GM23338 (cell line): Measurements from ENCODE around the gene PRTFDC1. TPM values are rescaled to one million over a fixed set of nuclear protein-coding genes. Genes with fewer than 3 reads are reported as not detected.

Experiments
- ATAC-seq: fragments of 200-7000 bp; cut with Tn5 transposase; 3 replicates; pipeline ENCODE4 v1.9.1; 2020
- DNase-seq: peaks from one replicate; pipeline ENCODE4 v3.0.0-alpha.2; 2015; ENCODE audit warnings: low spot score
- H2AFZ ChIP-seq: fragments of 200-600 bp; sonication (generic); 2 replicates; pipeline ENCODE4 v1.8.0; 2016; ENCODE audit warnings: antibody characterized with exemption, mild to moderate bottlenecking, moderate library complexity
- H3F3A ChIP-seq: fragments of 200-600 bp; sonication (generic); replicated peaks from 2 replicates; pipeline ENCODE4 v1.8.0; 2017; ENCODE audit warnings: antibody characterized with exemption, mixed run types, low read depth
- H3K27ac ChIP-seq: fragments of 200-600 bp; sonication (generic); 2 replicates; pipeline ENCODE4 v1.6.1; 2016; ENCODE audit warnings: low read depth
- H3K27me3 ChIP-seq: fragments of 200-600 bp; sonication (generic); 2 replicates; pipeline ENCODE4 v1.8.0; 2016; ENCODE audit warnings: mild to moderate bottlenecking, mixed run types, moderate library complexity; ENCODE audit not compliant: insufficient read depth
- H3K36me3 ChIP-seq: fragments of 200-600 bp; sonication (generic); 2 replicates; pipeline ENCODE4 v1.8.0; 2016; ENCODE audit warnings: mild to moderate bottlenecking; ENCODE audit not compliant: insufficient read depth
- H3K4me1 ChIP-seq: fragments of 200-600 bp; sonication (generic); 2 replicates; pipeline ENCODE4 v1.8.0; 2016; ENCODE audit warnings: mild to moderate bottlenecking, moderate library complexity; ENCODE audit not compliant: insufficient read depth
- H3K4me2 ChIP-seq: fragments of 200-600 bp; sonication (generic); 2 replicates; pipeline ENCODE4 v1.7.1; 2017; ENCODE audit warnings: mixed run types
- H3K4me3 ChIP-seq: fragments of 200-600 bp; sonication (generic); 2 replicates; pipeline ENCODE4 v1.6.1; 2016; ENCODE audit warnings: mixed run types
- H3K79me2 ChIP-seq: fragments of 200-600 bp; sonication (generic); replicated peaks from 2 replicates; pipeline ENCODE4 v1.8.0; 2017; ENCODE audit warnings: mild to moderate bottlenecking; ENCODE audit not compliant: insufficient read depth
- H3K9me2 ChIP-seq: fragments of 200-600 bp; sonication (generic); 2 replicates; pipeline ENCODE4 v1.8.0; 2017; ENCODE audit not compliant: insufficient read depth
- H4K20me1 ChIP-seq: fragments of 200-600 bp; sonication (generic); replicated peaks from 2 replicates; pipeline ENCODE4 v1.8.0; 2017; ENCODE audit warnings: mild to moderate bottlenecking; ENCODE audit not compliant: insufficient read depth
- H3K27ac Mint-ChIP-seq: 2 replicates; pipeline ENCODE4 v1.8.0; 2020; ENCODE audit warnings: inconsistent platforms, mild to moderate bottlenecking, moderate library complexity, mixed read lengths
- H3K27me3 Mint-ChIP-seq: 3 replicates; pipeline ENCODE4 v1.8.0; 2022; ENCODE audit warnings: low read depth, mild to moderate bottlenecking, moderate library complexity, mixed read lengths, inconsistent platforms; ENCODE audit not compliant: insufficient read depth, poor library complexity
- H3K36me3 Mint-ChIP-seq: 3 replicates; pipeline ENCODE4 v1.8.0; 2021; ENCODE audit warnings: low read depth, mild to moderate bottlenecking, inconsistent platforms, moderate library complexity, mixed read lengths
- H3K4me1 Mint-ChIP-seq: 3 replicates; pipeline ENCODE4 v1.8.0; 2020; ENCODE audit warnings: mild to moderate bottlenecking, inconsistent platforms, mixed read lengths
- H3K4me3 Mint-ChIP-seq: 3 replicates; pipeline ENCODE4 v1.8.0; 2021; ENCODE audit warnings: moderate library complexity, mild to moderate bottlenecking, inconsistent platforms, mixed read lengths
- H3K9me3 Mint-ChIP-seq: 3 replicates; pipeline ENCODE4 v1.8.0; 2020; ENCODE audit warnings: moderate library complexity, mild to moderate bottlenecking, inconsistent platforms, mixed read lengths
- CREB1 ChIP-seq: fragments of 250-450 bp; sonication (Bioruptor Pico); IDR thresholded peaks from 2 replicates; pipeline ENCODE4 v1.5.0; 2020; ENCODE audit warnings: low read depth, mild to moderate bottlenecking, moderate library complexity
- STAT1 ChIP-seq: IDR thresholded peaks from one replicate; pipeline ENCODE4 v1.6.1; 2016; ENCODE audit warnings: antibody characterized with exemption; ENCODE audit not compliant: unreplicated experiment
- ZNF114 ChIP-seq: fragments of 250-450 bp; sonication (Bioruptor Pico); IDR thresholded peaks from 2 replicates; pipeline ENCODE4 v1.5.0; 2020; ENCODE audit warnings: mild to moderate bottlenecking, moderate library complexity
- polyA plus RNA-seq: library from polyadenylated mRNA; unstranded; fragments of >200 nt; fragmentation: Nextera tagmentation; extraction: Ambion mirVana; gene quantifications from 2 replicates; pipeline ENCODE4 v1.2.1, GENCODE V29; 2016
- total RNA-seq: library from RNA; depleted of rRNA; stranded (reverse); fragments of >200 nt; shearing (Covaris generic); gene quantifications from 2 replicates; pipeline ENCODE4 v1.2.3, GENCODE V29; 2014
- TF ChIP-seq, protein P1 (sequence below): fragments of 250-450 bp; sonication (Bioruptor Pico); IDR thresholded peaks from 2 replicates; pipeline ENCODE4 v1.5.0; 2020; ENCODE audit warnings: mild to moderate bottlenecking, moderate library complexity
- TF ChIP-seq, protein P2 (sequence below): IDR thresholded peaks from one replicate; pipeline ENCODE4 v1.6.1; 2018; ENCODE audit warnings: antibody characterized with exemption; ENCODE audit not compliant: unreplicated experiment

PRTFDC1 gene
- total and polyA plus RNA-seq, 2 experiments from 2014 or later, result 7.9 to 9.1 TPM

DNA sequence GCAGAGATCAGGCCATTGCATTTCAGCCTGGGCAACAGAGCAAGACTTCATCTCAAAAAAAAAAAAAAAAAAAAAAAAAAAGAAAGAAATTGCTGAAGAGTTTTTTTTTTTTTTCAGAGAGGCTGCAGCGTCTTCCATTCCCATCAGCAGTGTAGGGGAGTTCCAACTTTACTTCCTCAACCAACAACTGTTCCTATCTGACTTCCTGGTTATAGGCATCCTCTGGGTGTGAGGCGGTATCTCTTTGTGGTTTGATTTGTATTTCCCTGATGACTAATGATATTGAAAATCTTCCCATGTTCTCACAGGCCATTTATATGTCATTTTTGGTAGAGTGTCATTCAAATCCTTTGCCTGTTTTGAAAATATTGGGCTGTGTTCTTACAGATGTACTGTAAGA lies 40.2 kb downstream of the PRTFDC1 start (continued):
- TF ChIP-seq, protein P1, sequence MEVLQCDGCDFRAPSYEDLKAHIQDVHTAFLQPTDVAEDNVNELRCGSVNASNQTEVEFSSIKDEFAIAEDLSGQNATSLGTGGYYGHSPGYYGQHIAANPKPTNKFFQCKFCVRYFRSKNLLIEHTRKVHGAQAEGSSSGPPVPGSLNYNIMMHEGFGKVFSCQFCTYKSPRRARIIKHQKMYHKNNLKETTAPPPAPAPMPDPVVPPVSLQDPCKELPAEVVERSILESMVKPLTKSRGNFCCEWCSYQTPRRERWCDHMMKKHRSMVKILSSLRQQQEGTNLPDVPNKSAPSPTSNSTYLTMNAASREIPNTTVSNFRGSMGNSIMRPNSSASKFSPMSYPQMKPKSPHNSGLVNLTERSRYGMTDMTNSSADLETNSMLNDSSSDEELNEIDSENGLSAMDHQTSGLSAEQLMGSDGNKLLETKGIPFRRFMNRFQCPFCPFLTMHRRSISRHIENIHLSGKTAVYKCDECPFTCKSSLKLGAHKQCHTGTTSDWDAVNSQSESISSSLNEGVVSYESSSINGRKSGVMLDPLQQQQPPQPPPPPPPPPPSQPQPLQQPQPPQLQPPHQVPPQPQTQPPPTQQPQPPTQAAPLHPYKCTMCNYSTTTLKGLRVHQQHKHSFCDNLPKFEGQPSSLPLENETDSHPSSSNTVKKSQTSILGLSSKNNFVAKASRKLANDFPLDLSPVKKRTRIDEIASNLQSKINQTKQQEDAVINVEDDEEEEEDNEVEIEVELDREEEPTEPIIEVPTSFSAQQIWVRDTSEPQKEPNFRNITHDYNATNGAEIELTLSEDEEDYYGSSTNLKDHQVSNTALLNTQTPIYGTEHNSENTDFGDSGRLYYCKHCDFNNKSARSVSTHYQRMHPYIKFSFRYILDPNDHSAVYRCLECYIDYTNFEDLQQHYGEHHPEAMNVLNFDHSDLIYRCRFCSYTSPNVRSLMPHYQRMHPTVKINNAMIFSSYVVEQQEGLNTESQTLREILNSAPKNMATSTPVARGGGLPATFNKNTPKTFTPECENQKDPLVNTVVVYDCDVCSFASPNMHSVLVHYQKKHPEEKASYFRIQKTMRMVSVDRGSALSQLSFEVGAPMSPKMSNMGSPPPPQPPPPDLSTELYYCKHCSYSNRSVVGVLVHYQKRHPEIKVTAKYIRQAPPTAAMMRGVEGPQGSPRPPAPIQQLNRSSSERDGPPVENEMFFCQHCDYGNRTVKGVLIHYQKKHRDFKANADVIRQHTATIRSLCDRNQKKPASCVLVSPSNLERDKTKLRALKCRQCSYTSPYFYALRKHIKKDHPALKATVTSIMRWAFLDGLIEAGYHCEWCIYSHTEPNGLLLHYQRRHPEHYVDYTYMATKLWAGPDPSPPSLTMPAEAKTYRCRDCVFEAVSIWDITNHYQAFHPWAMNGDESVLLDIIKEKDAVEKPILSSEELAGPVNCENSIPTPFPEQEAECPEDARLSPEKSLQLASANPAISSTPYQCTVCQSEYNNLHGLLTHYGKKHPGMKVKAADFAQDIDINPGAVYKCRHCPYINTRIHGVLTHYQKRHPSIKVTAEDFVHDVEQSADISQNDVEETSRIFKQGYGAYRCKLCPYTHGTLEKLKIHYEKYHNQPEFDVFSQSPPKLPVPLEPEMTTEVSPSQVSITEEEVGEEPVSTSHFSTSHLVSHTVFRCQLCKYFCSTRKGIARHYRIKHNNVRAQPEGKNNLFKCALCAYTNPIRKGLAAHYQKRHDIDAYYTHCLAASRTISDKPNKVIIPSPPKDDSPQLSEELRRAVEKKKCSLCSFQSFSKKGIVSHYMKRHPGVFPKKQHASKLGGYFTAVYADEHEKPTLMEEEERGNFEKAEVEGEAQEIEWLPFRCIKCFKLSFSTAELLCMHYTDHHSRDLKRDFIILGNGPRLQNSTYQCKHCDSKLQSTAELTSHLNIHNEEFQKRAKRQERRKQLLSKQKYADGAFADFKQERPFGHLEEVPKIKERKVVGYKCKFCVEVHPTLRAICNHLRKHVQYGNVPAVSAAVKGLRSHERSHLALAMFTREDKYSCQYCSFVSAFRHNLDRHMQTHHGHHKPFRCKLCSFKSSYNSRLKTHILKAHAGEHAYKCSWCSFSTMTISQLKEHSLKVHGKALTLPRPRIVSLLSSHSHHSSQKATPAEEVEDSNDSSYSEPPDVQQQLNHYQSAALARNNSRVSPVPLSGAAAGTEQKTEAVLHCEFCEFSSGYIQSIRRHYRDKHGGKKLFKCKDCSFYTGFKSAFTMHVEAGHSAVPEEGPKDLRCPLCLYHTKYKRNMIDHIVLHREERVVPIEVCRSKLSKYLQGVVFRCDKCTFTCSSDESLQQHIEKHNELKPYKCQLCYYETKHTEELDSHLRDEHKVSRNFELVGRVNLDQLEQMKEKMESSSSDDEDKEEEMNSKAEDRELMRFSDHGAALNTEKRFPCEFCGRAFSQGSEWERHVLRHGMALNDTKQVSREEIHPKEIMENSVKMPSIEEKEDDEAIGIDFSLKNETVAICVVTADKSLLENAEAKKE (CRISPR knock-in tag), result no peak

DNA sequence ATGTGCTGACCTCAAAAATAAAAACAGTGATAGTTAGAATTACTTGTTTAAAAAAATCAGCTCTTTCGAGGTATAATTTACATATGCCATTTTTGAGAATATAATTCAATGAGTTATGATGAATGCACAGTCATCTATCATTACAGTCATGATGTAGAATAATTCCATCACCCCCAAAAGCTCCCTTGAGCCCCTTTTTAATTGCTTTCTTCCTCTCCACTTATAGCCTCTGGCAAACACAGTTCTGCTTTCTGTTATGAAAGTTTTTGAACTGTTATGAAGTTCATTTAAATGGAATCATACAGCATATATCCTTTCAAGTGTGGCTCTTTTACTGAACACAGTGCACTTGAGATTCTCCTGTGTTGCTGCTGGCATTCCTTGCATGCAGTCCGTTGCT lies 41.4 kb downstream of the PRTFDC1 start:
- H2AFZ ChIP-seq, result no peak overlapping the region
- no peak overlapping the region for H3K27ac ChIP-seq
- Mint-ChIP-seq H3K27ac (no peak overlapping the region), H3K4me3 (no peak overlapping the region), H3K27me3 (no peaks in the 10 kb centered on the region), H3K36me3 (no peaks in the 10 kb centered on the region), H3K4me1 (no peaks in the 10 kb centered on the region), H3K9me3 (no peaks in the 10 kb centered on the region)
- DNase-seq (no peak), ATAC-seq (no peak)
- H3F3A ChIP-seq, result no peaks in the 10 kb centered on the region
- H3K4me2 ChIP-seq, result no peak overlapping the region
- H3K36me3 ChIP-seq, result no peaks in the 10 kb centered on the region
- no peaks in the 10 kb centered on the region for H4K20me1 ChIP-seq
- no peak overlapping the region for H3K4me3 ChIP-seq
- no peaks in the 10 kb centered on the region for H3K79me2 ChIP-seq
- no peaks in the 10 kb centered on the region; the same call in 1 of the 2 replicates for H3K9me2 ChIP-seq
- H3K4me1 ChIP-seq, result no peaks in the 10 kb centered on the region
- H3K27me3 ChIP-seq, result no peaks in the 10 kb centered on the region
- TF ChIP-seq, protein P1 (CRISPR knock-in tag), result no peak
- TF ChIP-seq ZNF114, result no peak
- no peak for TF ChIP-seq CREB1 (CRISPR knock-in tag)
- no peak for TF ChIP-seq STAT1
- TF ChIP-seq, protein P2, sequence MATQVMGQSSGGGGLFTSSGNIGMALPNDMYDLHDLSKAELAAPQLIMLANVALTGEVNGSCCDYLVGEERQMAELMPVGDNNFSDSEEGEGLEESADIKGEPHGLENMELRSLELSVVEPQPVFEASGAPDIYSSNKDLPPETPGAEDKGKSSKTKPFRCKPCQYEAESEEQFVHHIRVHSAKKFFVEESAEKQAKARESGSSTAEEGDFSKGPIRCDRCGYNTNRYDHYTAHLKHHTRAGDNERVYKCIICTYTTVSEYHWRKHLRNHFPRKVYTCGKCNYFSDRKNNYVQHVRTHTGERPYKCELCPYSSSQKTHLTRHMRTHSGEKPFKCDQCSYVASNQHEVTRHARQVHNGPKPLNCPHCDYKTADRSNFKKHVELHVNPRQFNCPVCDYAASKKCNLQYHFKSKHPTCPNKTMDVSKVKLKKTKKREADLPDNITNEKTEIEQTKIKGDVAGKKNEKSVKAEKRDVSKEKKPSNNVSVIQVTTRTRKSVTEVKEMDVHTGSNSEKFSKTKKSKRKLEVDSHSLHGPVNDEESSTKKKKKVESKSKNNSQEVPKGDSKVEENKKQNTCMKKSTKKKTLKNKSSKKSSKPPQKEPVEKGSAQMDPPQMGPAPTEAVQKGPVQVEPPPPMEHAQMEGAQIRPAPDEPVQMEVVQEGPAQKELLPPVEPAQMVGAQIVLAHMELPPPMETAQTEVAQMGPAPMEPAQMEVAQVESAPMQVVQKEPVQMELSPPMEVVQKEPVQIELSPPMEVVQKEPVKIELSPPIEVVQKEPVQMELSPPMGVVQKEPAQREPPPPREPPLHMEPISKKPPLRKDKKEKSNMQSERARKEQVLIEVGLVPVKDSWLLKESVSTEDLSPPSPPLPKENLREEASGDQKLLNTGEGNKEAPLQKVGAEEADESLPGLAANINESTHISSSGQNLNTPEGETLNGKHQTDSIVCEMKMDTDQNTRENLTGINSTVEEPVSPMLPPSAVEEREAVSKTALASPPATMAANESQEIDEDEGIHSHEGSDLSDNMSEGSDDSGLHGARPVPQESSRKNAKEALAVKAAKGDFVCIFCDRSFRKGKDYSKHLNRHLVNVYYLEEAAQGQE, result no peak
